Uterus (tissue), 2 donors: ENCODE results near the gene PIK3R6.

Experiments
- CTCF ChIP-seq, 4 experiments: fragments of 200-600 bp in 2 of 4; fragments of 450-650 bp in 2 of 4; sonication (generic) in 2 of 4; IDR thresholded peaks; one replicate each; pipeline ENCODE4 v1.5.1; 2016 to 2019; ENCODE audit warnings: antibody characterized with exemption in 4 of 4, mild to moderate bottlenecking in 2 of 4, moderate library complexity in 1 of 4
- POLR2A ChIP-seq, 2 donors: fragments of 450-650 bp; IDR thresholded peaks; one replicate each; pipeline ENCODE4 v1.6.1; 2016; ENCODE audit warnings: antibody characterized with exemption in 2 of 2, mild to moderate bottlenecking in 1 of 2, moderate library complexity in 1 of 2

GRCh38 chr17:8898126-8898525, 30.7 kb upstream of the PIK3R6 start:
- no peak for TF ChIP-seq CTCF (IDR thresholded peaks at IDR 0.05)
- no peak for TF ChIP-seq POLR2A (IDR thresholded peaks at IDR 0.05)
